Body of pancreas (tissue), 4 donors: Measurements from ENCODE around the gene RNU5B-1. TPM values are rescaled to one million over a fixed set of nuclear protein-coding genes. Genes with fewer than 3 reads are reported as not detected.

Experiments
- ATAC-seq: fragments of 150-250 bp; one replicate; pipeline ENCODE4 v1.9.1; 2016
- DNase-seq, 4 donors: peaks; one replicate each; pipeline ENCODE4 v3.0.0-alpha.2; 2019
- H3K27ac ChIP-seq, 4 donors: fragments of 200-600 bp; sonication (generic); 1 replicate in 3 of 4; 2 replicates in 1 of 4; pipeline versions ENCODE4 v1.5.1 to v1.6.1; 2016 to 2019; ENCODE audit warnings: mild to moderate bottlenecking in 1 of 4, mixed read lengths in 1 of 4, moderate library complexity in 1 of 4
- H3K27me3 ChIP-seq, 2 donors: fragments of 200-600 bp; sonication (generic); one replicate each; pipeline ENCODE4 v1.6.0; 2016; ENCODE audit warnings: mild to moderate bottlenecking in 1 of 2
- H3K36me3 ChIP-seq, 2 donors: fragments of 200-600 bp; sonication (generic); replicated peaks in 1 of 2; 2 replicates each; pipeline ENCODE4 v1.5.1; 2016; ENCODE audit warnings: low read depth in 2 of 2; ENCODE audit not compliant: insufficient read depth in 1 of 2
- H3K4me1 ChIP-seq: fragments of 200-600 bp; sonication (generic); one replicate; pipeline ENCODE4 v1.6.0; 2016
- H3K4me3 ChIP-seq, 2 donors: fragments of 200-600 bp; sonication (generic); 1 replicate in 1 of 2; 2 replicates in 1 of 2; pipeline ENCODE4 v1.5.1; 2016 to 2019
- H3K9me3 ChIP-seq, 3 donors: fragments of 200-600 bp; sonication (generic); 1 replicate in 2 of 3; 2 replicates in 1 of 3; pipeline ENCODE4 v1.5.1; 2016
- POLR2A ChIP-seq, 3 donors: fragments of 450-650 bp; IDR thresholded peaks; one replicate each; pipeline ENCODE4 v1.6.1; 2016; ENCODE audit warnings: antibody characterized with exemption in 3 of 3, mild to moderate bottlenecking in 2 of 3
- WGBS, 2 donors: methylation state at CpG; one replicate each; pipeline ENCODE4 v1.1.5; 2017; 5-methylcytosine and 5-hydroxymethylcytosine counted together
- intact Hi-C: fragments of 100-400 bp; cut with DNase I; formaldehyde crosslinking; loops from one replicate; pipeline ENCODE4 v1.15.1; 2023
- total RNA-seq, 2 donors: library from RNA; depleted of rRNA; stranded (reverse); fragments of >200 nt; gene quantifications; one replicate each; pipeline ENCODE4 v1.1.0, GENCODE V29; 2016
- TF ChIP-seq, protein P1 (sequence below), 7 experiments: fragments of 450-650 bp in 4 of 7; fragments of 200-600 bp in 3 of 7; sonication (generic) in 3 of 7; IDR thresholded peaks; one replicate each; pipeline ENCODE4 v1.5.1; 2016 to 2019; ENCODE audit warnings: antibody characterized with exemption in 7 of 7

The RNU5B-1 gene
- total RNA-seq, 2 donors from 2014 or later = not detected

DNA sequence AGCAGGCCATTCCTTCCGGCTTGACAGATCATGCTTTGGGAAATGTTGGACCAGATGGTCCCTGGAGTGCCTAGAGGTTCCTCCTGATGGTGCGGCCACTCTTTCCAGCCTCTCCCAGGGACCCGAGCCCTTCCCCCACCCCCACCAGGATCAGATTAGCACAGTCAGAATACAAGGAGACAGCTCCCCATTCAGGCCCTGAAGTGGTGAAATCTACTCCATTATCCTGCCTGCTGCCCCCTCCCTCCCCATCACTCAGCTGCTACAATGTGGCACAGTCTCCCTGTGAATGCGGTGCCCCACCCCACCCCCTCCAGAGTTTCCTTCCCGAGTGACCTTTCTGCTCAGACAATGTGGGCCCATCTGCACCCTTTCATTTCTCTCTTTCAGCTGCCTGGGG is 29.4 kb downstream of the RNU5B-1 start:
- ATAC-seq = no peak
- H3K4me3 ChIP-seq = no peak overlapping the region

DNA sequence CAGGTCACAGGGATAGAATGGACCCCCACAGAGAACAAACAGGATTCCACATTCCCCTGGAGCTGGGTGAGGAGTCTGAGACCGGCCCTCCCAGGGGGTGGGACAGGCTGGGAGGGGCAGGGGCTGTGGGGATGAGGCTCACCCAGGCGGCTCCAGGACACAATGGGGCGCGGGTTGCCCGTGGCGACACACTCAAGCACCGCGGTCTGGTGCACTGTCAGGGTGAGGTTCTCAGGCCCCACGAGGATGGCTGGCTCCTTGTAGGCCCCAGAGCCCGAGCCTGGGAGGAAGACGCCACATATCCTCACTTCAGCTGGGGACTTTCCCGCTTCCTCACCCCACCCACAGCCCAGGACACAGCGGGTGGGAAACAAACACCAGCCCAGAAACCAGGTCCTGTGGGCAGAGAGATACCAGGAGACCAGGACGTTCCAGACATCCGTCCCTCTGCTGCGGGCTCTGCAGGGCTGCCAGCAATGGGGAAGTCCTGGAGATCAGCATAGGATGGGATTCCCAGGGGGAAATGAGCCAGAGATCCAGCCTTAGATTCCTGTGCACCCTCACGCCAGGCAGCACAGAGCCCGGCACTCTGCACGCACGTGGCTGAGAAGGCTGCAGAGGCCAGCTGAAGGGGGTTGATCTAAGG is 30.2 kb downstream of the RNU5B-1 start:
- Histone ChIP-seq H3K4me3 (no peak overlapping the region), H3K4me1 (no peaks in the 10 kb centered on the region), H3K27ac (no peak overlapping the region), H3K27me3 (no peaks in the 10 kb centered on the region), H3K9me3 (no peaks in the 10 kb centered on the region), H3K36me3 (no peaks in the 10 kb centered on the region)
- DNase-seq (no peak), ATAC-seq (no peak)
- WGBS, 2 donors = 59 to 62% methylated on average over 17 to 20 of the region's 20 CpGs
- TF ChIP-seq, protein P1, sequence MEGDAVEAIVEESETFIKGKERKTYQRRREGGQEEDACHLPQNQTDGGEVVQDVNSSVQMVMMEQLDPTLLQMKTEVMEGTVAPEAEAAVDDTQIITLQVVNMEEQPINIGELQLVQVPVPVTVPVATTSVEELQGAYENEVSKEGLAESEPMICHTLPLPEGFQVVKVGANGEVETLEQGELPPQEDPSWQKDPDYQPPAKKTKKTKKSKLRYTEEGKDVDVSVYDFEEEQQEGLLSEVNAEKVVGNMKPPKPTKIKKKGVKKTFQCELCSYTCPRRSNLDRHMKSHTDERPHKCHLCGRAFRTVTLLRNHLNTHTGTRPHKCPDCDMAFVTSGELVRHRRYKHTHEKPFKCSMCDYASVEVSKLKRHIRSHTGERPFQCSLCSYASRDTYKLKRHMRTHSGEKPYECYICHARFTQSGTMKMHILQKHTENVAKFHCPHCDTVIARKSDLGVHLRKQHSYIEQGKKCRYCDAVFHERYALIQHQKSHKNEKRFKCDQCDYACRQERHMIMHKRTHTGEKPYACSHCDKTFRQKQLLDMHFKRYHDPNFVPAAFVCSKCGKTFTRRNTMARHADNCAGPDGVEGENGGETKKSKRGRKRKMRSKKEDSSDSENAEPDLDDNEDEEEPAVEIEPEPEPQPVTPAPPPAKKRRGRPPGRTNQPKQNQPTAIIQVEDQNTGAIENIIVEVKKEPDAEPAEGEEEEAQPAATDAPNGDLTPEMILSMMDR (IDR thresholded peaks at IDR 0.05) = no peak
- no peak for TF ChIP-seq POLR2A (IDR thresholded peaks at IDR 0.05)
- intact Hi-C loops = no loop called here

More for the DNA sequence above, 29.4 kb downstream of the RNU5B-1 start:
- WGBS, 2 donors = 68 to 82% methylated on average over 3 to 5 of the region's 5 CpGs
- Histone ChIP-seq H3K27me3 (no peaks in the 10 kb centered on the region), H3K27ac (no peak overlapping the region), H3K9me3 (no peaks in the 10 kb centered on the region), H3K4me1 (no peaks in the 10 kb centered on the region), H3K36me3 (no peaks in the 10 kb centered on the region)
- intact Hi-C loops = no loop called here
- TF ChIP-seq, protein P1 (IDR thresholded peaks at IDR 0.05) = no peak
- no peak for TF ChIP-seq POLR2A (IDR thresholded peaks at IDR 0.05)
- DNase-seq = no peak

DNA sequence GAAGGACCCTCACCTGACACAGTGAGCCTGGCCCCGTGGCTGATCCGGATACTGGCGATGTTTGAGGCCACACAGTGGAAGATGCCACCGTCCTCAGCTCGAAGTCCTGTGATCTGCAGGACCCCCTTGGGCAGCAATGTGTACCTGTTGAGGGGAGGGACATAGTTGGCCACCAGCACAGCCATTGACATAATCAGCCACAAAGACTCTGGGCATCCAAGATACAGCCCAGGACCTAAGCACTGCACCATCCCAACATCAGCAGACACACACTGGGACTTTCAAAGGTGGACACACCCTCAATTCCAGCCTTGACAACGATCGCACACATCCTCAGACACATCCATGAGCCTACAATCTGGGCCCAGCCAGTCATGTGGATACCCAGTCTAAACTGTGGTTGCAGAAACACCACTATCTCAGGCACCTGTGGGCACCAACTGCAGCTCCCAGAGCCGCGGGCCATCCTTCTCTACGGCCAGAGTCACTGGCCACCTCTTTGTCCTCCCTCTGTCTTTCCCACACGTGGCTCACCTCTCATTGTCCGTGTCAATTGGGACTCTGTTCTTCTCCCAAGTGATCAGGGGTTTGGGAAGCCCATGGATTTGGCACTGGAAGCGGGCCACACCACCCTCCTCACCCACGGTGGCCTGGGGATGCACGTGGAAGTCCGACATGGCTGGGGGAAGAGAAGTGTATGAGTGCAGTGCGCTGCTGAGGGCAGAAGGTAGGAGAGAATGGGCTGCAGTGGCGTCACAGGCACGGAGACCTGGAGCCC is 31.0 kb downstream of the RNU5B-1 start:
- no peaks in the 10 kb centered on the region for H3K9me3 ChIP-seq
- 76 to 83% methylated on average over 17 to 19 of the region's 19 CpGs for WGBS, 2 donors
- ATAC-seq (no peak), DNase-seq (no peak)
- H3K36me3 ChIP-seq = no peaks in the 10 kb centered on the region
- no peaks in the 10 kb centered on the region for H3K27me3 ChIP-seq
- H3K4me3 ChIP-seq = no peak overlapping the region
- TF ChIP-seq POLR2A (IDR thresholded peaks at IDR 0.05) = no peak
- TF ChIP-seq, protein P1 (IDR thresholded peaks at IDR 0.05) = no peak
- intact Hi-C loops = no loop called here
- no peaks in the 10 kb centered on the region for H3K4me1 ChIP-seq
- H3K27ac ChIP-seq = no peak overlapping the region

DNA sequence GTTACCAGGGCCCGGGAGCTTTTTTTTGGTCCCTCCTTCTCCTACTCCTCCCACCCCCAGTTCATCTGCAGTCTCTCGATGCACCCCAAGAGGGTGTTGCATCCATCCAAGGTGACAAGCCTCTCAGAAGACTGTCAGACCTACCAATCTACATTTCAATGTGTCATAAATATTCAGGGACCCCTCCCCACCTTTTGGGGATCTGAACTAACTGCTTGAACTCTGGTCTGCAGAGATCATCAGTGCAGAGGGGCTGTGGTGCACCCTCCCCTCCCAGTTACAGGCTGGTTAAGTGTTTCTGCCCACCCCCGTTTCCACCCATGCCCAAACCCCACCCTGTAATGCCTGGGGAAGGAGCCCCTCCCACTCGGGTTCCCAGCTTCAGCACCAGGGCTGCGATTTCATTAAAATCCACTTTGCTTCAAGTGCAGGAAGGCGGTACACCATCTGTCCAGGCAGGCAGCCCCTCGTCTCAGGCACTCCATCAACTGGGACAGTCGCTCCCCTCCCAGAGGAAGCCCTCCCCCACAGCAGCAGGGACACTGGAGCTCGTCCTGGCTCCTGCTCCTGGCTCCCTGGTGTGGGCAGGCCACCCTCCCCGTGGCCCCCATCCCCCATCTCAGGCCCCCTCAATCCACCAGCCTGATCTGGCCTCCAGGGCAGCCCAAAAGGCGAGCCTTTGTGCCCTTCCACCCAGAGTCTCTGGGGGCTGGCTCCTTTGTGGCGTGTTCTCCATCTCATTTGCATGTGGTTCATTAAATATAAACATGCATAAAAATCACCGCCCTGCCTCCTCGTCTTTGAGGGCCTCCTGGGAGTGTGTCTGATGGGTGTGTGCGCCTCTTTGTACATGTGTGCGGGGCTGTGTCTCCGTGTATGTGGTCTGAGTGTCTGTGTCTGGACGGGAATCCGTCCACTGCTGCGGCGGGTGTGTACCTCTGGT is 32.3 kb downstream of the RNU5B-1 start:
- intact Hi-C loops = no loop called here
- Histone ChIP-seq H3K36me3 (no peaks in the 10 kb centered on the region), H3K27ac (no peak overlapping the region), H3K4me1 (no peaks in the 10 kb centered on the region), H3K27me3 (no peaks in the 10 kb centered on the region), H3K9me3 (no peaks in the 10 kb centered on the region), H3K4me3 (no peak overlapping the region)
- DNase-seq = no peak
- WGBS, 2 donors = 50 to 71% methylated on average over 10 to 21 of the region's 21 CpGs
- TF ChIP-seq, protein P1 (IDR thresholded peaks at IDR 0.05) = no peak
- no peak for ATAC-seq
